Osteocyte (in vitro differentiated cells): Measurements from ENCODE around the gene C1orf56. TPM values are rescaled to one million over a fixed set of nuclear protein-coding genes. Genes with fewer than 3 reads are reported as not detected.

Source experiments
- DNase-seq: peaks from one replicate; pipeline ENCODE4 v3.0.0; 2021; ENCODE audit warnings: mixed read lengths; ENCODE audit not compliant: unreplicated experiment; ENCODE audit errors: extremely low spot score
- H3K27ac Mint-ChIP-seq: one replicate; pipeline ENCODE4 v1.8.0; 2021; ENCODE audit warnings: mild to moderate bottlenecking, mixed read lengths; ENCODE audit not compliant: unreplicated experiment
- H3K27me3 Mint-ChIP-seq: one replicate; pipeline ENCODE4 v1.8.0; 2021; ENCODE audit warnings: mixed read lengths; ENCODE audit not compliant: unreplicated experiment
- H3K36me3 Mint-ChIP-seq: one replicate; pipeline ENCODE4 v1.8.0; 2021; ENCODE audit warnings: mixed read lengths; ENCODE audit not compliant: unreplicated experiment
- H3K4me1 Mint-ChIP-seq: one replicate; pipeline ENCODE4 v1.8.0; 2021; ENCODE audit warnings: mixed read lengths; ENCODE audit not compliant: unreplicated experiment
- H3K4me3 Mint-ChIP-seq: one replicate; pipeline ENCODE4 v1.8.0; 2021; ENCODE audit warnings: mild to moderate bottlenecking, moderate library complexity, mixed read lengths; ENCODE audit not compliant: unreplicated experiment
- H3K9me3 Mint-ChIP-seq: one replicate; pipeline ENCODE4 v1.8.0; 2021; ENCODE audit warnings: mixed read lengths; ENCODE audit not compliant: unreplicated experiment
- total RNA-seq: library from RNA; stranded (reverse); gene quantifications from 2 replicates; pipeline ENCODE4 v1.2.1, GENCODE V29; 2021
- TF ChIP-seq, protein P1 (sequence below): fragments of 200-600 bp; sonication (generic); IDR thresholded peaks from 2 replicates; pipeline ENCODE4 v1.5.0; 2021; ENCODE audit warnings: antibody characterized with exemption, mild to moderate bottlenecking, moderate library complexity

C1orf56 gene
- total RNA-seq, 1 donor from 2014 or later = 5.2 TPM

DNA sequence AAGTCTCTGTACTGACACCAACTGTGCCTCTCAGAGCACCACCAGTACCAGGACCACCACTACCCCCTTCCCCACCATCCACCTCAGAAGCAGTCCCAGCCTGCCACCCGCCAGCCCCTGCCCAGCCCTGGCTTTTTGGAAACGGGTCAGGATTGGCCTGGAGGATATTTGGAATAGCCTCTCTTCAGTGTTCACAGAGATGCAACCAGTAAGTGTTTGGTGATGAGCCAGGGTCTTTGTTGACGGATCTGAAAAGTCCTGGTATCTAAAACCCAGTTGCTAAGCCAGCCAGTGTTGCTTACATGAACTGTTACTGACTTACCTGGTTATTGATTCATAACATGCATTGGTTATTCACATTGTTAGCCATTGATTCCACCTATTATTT is 1.1 kb downstream of the C1orf56 start:
- Mint-ChIP-seq H3K27me3 (no peaks in the 10 kb centered on the region), H3K27ac (peak overlapping the region; percentile 98), H3K9me3 (no peaks in the 10 kb centered on the region), H3K36me3 (peaks cover 7% of the 10 kb centered on the region), H3K4me1 (peaks cover 20% of the 10 kb centered on the region), H3K4me3 (peak overlapping the region; percentile 99)
- DNase-seq = no peak
- TF ChIP-seq, protein P1, sequence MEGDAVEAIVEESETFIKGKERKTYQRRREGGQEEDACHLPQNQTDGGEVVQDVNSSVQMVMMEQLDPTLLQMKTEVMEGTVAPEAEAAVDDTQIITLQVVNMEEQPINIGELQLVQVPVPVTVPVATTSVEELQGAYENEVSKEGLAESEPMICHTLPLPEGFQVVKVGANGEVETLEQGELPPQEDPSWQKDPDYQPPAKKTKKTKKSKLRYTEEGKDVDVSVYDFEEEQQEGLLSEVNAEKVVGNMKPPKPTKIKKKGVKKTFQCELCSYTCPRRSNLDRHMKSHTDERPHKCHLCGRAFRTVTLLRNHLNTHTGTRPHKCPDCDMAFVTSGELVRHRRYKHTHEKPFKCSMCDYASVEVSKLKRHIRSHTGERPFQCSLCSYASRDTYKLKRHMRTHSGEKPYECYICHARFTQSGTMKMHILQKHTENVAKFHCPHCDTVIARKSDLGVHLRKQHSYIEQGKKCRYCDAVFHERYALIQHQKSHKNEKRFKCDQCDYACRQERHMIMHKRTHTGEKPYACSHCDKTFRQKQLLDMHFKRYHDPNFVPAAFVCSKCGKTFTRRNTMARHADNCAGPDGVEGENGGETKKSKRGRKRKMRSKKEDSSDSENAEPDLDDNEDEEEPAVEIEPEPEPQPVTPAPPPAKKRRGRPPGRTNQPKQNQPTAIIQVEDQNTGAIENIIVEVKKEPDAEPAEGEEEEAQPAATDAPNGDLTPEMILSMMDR = no peak

DNA sequence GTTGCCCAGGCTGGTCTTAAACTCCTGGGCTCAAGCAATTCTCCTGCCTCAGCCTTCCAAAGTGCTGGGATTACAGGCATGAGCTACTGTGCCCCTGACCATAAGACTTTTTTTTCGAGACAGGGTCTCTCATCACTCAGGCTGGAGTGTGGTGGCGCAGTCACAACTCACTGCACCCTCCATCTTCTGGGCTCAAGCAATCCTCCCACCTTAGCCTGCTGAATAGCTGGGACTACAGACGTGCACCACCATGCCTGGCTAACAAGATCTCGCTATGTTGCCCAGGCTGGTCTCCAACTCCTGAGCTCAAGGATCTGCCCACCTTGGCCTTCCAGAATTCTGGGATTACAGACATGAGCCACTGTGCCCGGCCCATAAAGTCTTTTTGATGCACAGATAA is 1.9 kb downstream of the C1orf56 start:
- H3K4me3 Mint-ChIP-seq = no peak overlapping the region
- peaks cover 20% of the 10 kb centered on the region for H3K4me1 Mint-ChIP-seq
- DNase-seq = no peak
- H3K9me3 Mint-ChIP-seq = no peaks in the 10 kb centered on the region
- peaks cover 12% of the 10 kb centered on the region for H3K36me3 Mint-ChIP-seq
- H3K27ac Mint-ChIP-seq = peak overlapping the region; percentile 98
- TF ChIP-seq, protein P1 = no peak
- H3K27me3 Mint-ChIP-seq = no peaks in the 10 kb centered on the region

DNA sequence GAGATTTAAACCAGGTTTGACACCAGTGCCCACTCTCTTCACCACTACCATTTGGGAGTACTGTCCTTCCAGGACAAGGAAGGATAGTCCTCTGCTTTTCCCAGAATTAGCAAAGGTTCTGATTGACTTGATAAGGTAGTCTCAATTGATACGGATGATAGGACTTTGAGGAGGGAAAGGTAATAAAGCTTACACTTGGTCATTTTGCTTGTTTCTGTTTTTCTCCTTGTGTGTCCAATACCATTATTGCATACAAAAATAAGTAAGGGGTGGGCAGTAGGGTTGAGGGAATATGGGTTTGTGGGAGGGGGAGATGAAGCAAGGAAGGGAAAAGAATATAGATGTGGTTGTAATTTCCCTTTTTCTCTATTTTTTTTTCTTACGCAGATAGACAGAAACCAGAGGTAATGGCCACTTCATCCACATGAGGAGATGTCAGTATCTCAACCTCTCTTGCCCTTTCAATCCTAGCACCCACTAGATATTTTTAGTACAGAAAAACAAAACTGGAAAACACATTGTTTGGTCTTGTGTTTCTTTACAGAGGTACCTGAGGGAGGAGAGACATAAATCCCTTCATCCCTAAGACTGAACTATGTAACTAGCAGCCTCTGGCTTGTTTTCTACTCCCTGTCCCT is 2.6 kb downstream of the C1orf56 start:
- TF ChIP-seq, protein P1 = no peak
- Mint-ChIP-seq H3K4me3 (no peak overlapping the region), H3K9me3 (no peaks in the 10 kb centered on the region), H3K4me1 (peaks cover 20% of the 10 kb centered on the region), H3K27me3 (no peaks in the 10 kb centered on the region), H3K27ac (no peak overlapping the region), H3K36me3 (peaks cover 18% of the 10 kb centered on the region)
- no peak for DNase-seq

DNA sequence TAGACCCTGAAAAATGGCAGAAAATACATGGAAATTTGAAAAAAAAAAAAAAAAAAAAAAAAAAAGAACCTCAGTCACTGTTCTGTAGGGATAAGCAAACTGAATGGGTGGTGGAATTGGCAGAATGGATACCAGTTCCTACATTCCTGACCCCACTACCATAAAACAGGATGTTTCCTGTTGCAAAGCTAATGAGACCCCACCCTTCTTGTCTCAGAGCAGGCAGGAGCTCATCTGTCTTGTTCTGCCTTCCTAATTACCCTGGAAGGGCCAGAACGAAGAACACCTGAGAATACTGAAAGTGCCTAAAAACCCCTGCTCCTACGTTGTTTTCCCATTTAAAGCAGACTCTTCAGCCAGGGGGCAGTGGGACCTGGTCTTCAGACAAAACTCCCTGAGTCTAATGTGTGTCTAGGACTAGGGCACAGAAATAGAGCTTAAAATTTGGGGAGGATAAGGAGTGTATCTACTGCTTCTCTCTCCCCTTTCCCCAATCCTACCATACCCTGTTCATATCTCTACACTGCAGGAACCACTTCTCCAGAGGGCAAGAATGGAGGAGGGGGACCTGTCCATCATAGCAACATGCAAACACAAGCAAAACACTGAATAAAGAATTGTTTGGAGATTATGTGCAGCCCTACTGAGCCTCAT is 3.9 kb downstream of the C1orf56 start:
- TF ChIP-seq, protein P1 = no peak
- Mint-ChIP-seq H3K9me3 (no peaks in the 10 kb centered on the region), H3K4me1 (peaks cover 26% of the 10 kb centered on the region), H3K27ac (no peak overlapping the region), H3K4me3 (no peak overlapping the region), H3K27me3 (no peaks in the 10 kb centered on the region), H3K36me3 (peaks cover 18% of the 10 kb centered on the region)
- no peak for DNase-seq

DNA sequence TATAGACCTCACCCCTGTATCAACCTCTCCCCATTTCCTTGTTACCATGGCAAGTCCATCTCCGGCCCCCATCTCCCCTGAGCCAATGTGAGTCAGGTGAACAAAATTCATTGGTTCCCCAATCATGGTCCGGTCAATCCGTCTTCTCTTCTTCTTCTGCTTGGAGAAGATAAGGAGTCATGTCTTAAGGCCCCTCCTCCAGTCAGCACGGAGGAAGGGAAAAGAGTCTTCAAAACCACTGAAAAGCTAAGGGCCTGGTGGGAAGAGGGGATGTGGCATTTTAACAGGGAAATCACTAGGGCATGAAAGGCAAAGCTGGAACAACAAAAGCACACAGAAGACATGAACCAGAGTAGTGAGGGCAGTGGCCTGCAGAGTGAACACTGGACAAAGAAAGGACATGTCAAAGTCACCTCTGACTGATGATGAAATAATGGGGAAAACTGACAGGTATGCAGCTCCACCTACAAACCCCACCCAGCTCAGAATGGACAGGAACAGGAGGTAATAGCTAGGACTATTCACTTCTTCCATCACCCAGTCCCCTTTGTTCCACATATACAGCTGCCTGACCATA is 7.5 kb downstream of the C1orf56 start:
- DNase-seq = no peak
- Mint-ChIP-seq H3K4me3 (no peak overlapping the region), H3K36me3 (peaks cover 26% of the 10 kb centered on the region), H3K27ac (peak overlapping the region; percentile 1), H3K9me3 (no peaks in the 10 kb centered on the region), H3K27me3 (no peaks in the 10 kb centered on the region), H3K4me1 (peaks cover 27% of the 10 kb centered on the region)
- TF ChIP-seq, protein P1 = no peak
